Measurements from ENCODE around the gene LRP10. TPM values are rescaled to one million over a fixed set of nuclear protein-coding genes. Genes with fewer than 3 reads are reported as not detected.
A peak's percentile ranks its signal among the peaks of the same experiment; 100 is the strongest.
"Not testable (repeated sequence)": the region's sequence is repeated elsewhere in the genome, so short reads cannot be mapped to it uniquely, and the experiment has no call there.

The LRP10 gene
- polyA plus RNA-seq, 4 donors, result 83.8 to 104 (median 90.0) TPM

GRCh38 chr14:22842211-22843122 lies 29.1 kb upstream of the LRP10 start:
- DNase-seq (ENCODE audit: low read depth in 4 of 4, low spot score in 3 of 4), result no peak

GRCh38 chr14:22843123-22843925 lies 28.2 kb upstream of the LRP10 start:
- no peak for DNase-seq (ENCODE audit: low read depth in 4 of 4, low spot score in 3 of 4)

- no peak for DNase-seq (ENCODE audit: low read depth in 4 of 4, low spot score in 3 of 4)
Measured at GRCh38 chr14:22844221-22845102, 27.1 kb upstream of the LRP10 start.

- DNase-seq (ENCODE audit: low read depth in 4 of 4, low spot score in 3 of 4), result no peak
Measured at GRCh38 chr14:22845103-22845394, 26.5 kb upstream of the LRP10 start.

GRCh38 chr14:22845821-22846625 lies 25.5 kb upstream of the LRP10 start:
- DNase-seq (ENCODE audit: low read depth in 4 of 4, low spot score in 3 of 4), result no peak

GRCh38 chr14:22846811-22847307 lies 24.7 kb upstream of the LRP10 start:
- no peak for DNase-seq (ENCODE audit: low read depth in 4 of 4, low spot score in 3 of 4)

GRCh38 chr14:22847661-22848341 lies 23.7 kb upstream of the LRP10 start:
- DNase-seq (ENCODE audit: low read depth in 4 of 4, low spot score in 3 of 4), result no peak

- peak in 1 of 4 donors; percentile 44 for DNase-seq (ENCODE audit: low read depth in 4 of 4, low spot score in 3 of 4)
Measured at GRCh38 chr14:22848351-22849164, 23.0 kb upstream of the LRP10 start.

GRCh38 chr14:22849212-22849819 lies 22.2 kb upstream of the LRP10 start:
- DNase-seq (ENCODE audit: low read depth in 4 of 4, low spot score in 3 of 4), result peak in 1 of 4 donors; percentile 18

GRCh38 chr14:22850944-22851764 lies 20.4 kb upstream of the LRP10 start:
- no peak for DNase-seq (ENCODE audit: low read depth in 4 of 4, low spot score in 3 of 4)

- not testable (repeated sequence) for DNase-seq (ENCODE audit: low read depth in 4 of 4, low spot score in 3 of 4)
Measured at GRCh38 chr14:22852178-22852577, 19.4 kb upstream of the LRP10 start.

GRCh38 chr14:22852599-22852939 lies 19.0 kb upstream of the LRP10 start:
- no peak for DNase-seq (ENCODE audit: low read depth in 4 of 4, low spot score in 3 of 4)

GRCh38 chr14:22852940-22853767 lies 18.4 kb upstream of the LRP10 start:
- DNase-seq (ENCODE audit: low read depth in 4 of 4, low spot score in 3 of 4), result peak in 3 of 4 donors; percentile 78 to 85 (median 84)

GRCh38 chr14:22854296-22854695 lies 17.2 kb upstream of the LRP10 start:
- DNase-seq (ENCODE audit: low read depth in 4 of 4, low spot score in 3 of 4), result not testable (repeated sequence)

GRCh38 chr14:22854963-22855724 lies 16.4 kb upstream of the LRP10 start:
- DNase-seq (ENCODE audit: low read depth in 4 of 4, low spot score in 3 of 4), result no peak
